Hair follicle dermal papilla cell (primary cell): ENCODE data around the gene SFRP2. TPM values are rescaled to one million over a fixed set of nuclear protein-coding genes. Genes with fewer than 3 reads are reported as not detected.

Source experiments
- total RNA-seq: library from RNA; depleted of rRNA; stranded (reverse); fragments of >200 nt; gene quantifications from 2 replicates; pipeline ENCODE4 v1.2.3, GENCODE V29; 2012

SFRP2 gene, protein sequence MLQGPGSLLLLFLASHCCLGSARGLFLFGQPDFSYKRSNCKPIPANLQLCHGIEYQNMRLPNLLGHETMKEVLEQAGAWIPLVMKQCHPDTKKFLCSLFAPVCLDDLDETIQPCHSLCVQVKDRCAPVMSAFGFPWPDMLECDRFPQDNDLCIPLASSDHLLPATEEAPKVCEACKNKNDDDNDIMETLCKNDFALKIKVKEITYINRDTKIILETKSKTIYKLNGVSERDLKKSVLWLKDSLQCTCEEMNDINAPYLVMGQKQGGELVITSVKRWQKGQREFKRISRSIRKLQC
- total RNA-seq: 0.16 and 0.49 TPM in 2 replicates

GRCh38 chr4:153788413-153789276, at the start of gene SFRP2:
Gene SFRP2, minus strand, starts transcription at chr4:153789083. Its CDS starts 248 bp downstream, at chr4:153788835.

GRCh38 chr4:153759407-153760316, 29.2 kb downstream of the SFRP2 start, which contains the start of gene RNF175:
Gene RNF175, minus strand, starts transcription at chr4:153760024. Its CDS starts 162 bp downstream, at chr4:153759862.

Other genes with a start within 250 kb of the SFRP2 start
- 1.1 and 2.6 TPM in 2 replicates for gene TLR2, start 104.8 kb downstream of the SFRP2 start, total RNA-seq
- gene RNF175, start 29.1 kb downstream of the SFRP2 start, total RNA-seq: 0.61 and 3.7 TPM in 2 replicates